K562 (cell line): ENCODE results near the gene UNKL. TPM values are rescaled to one million over a fixed set of nuclear protein-coding genes. Genes with fewer than 3 reads are reported as not detected.

Experiments
- BCL6 ChIP-seq: fragments of 250-450 bp; sonication (Bioruptor Pico); IDR thresholded peaks from 2 replicates; pipeline ENCODE4 v1.4.0; 2020
- SIRT6 ChIP-seq: IDR thresholded peaks from one replicate; pipeline ENCODE4 v1.6.1; 2012; ENCODE audit warnings: low read depth, mild to moderate bottlenecking, control low read depth, inconsistent platforms, low read length, moderate library complexity
- polyA plus RNA-seq, 8 experiments: library from polyadenylated mRNA; depleted of rRNA in 4 of 8; stranded (reverse) in 5 of 8; unstranded in 3 of 8; fragments of >200 nt; fragmentation: Nextera tagmentation in 2 of 8; fragmentation: Illumina TruSeq in 1 of 8; extraction: Ambion mirVana in 2 of 8; extraction: Trizol in 1 of 8; gene quantifications; 2 replicates each; pipeline versions ENCODE4 v1.2.1 to v1.2.3, GENCODE V29; 2011 to 2014; ENCODE audit warnings: inconsistent platforms in 1 of 8, missing spikeins in 1 of 8
- total RNA-seq, 7 experiments: library from RNA; depleted of rRNA in 6 of 7; stranded (reverse); fragments of >200 nt in 6 of 7; fragmentation: Illumina TruSeq in 2 of 7; extraction: Trizol in 2 of 7; gene quantifications; 2 replicates each; pipeline versions ENCODE4 v1.2.1 to v1.2.3, GENCODE V29; 2011 to 2021; ENCODE audit warnings: low replicate concordance in 1 of 7
- TF ChIP-seq, protein P1 (sequence below), 2 experiments: IDR thresholded peaks; 2 replicates each; pipeline ENCODE4 v1.6.1; 2011; ENCODE audit warnings: borderline replicate concordance in 1 of 2, control low read depth in 1 of 2, low read depth in 1 of 2, low read length in 1 of 2, mild to moderate bottlenecking in 1 of 2, mixed read lengths in 1 of 2, moderate library complexity in 1 of 2; ENCODE audit not compliant: insufficient read depth in 1 of 2, insufficient read length in 1 of 2, poor library complexity in 1 of 2, severe bottlenecking in 1 of 2; ENCODE audit errors: extremely low read depth in 1 of 2
- TF ChIP-seq, protein P2 (sequence below): sonication (generic); formaldehyde crosslinking; IDR thresholded peaks from 2 replicates; pipeline ENCODE4 v1.8.1; 2023; ENCODE audit warnings: mild to moderate bottlenecking, missing genetic modification reagents

The UNKL gene
- total and polyA plus RNA-seq, 9 of the 15 experiments (the other 6 are each of a cell fraction or from before 2014, with no cell fraction given) = 0.37 to 30.2 (median 5.1) TPM

DNA sequence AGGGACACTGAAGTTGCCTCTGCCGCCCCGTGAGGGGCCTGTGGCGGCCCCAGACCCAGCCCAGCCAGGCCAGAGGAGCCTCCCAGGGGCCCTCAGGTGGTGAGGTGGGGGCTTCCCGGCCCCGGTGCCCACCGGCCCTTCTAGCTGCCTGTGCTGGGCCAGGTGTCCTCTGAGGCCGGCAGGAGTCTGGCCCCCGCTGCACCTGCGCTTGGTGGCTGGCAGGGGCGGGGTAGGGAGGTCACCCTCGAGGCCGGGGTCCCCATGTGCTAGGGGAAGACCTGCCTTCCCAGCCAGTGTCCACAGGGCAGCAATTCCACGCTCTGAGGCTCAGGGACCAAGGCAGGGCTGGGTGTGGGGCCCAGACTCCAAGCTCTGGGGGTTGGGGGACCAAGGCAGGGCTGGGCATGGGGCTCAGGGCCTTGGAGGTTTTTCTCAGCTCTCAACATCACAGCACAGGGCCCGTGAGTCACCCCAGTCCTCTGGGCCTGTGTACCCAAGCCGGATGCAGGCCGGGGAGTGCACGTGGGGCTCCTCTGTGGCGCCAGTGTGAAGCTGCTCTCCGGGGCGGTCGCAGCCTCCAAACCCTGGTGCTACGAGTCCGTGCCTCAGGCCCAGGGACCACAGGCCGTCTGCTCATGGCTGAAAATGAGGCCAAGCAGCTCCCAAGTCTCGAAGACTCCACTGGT lies 31.2 kb upstream of the UNKL start (continued):
- TF ChIP-seq, protein P1, sequence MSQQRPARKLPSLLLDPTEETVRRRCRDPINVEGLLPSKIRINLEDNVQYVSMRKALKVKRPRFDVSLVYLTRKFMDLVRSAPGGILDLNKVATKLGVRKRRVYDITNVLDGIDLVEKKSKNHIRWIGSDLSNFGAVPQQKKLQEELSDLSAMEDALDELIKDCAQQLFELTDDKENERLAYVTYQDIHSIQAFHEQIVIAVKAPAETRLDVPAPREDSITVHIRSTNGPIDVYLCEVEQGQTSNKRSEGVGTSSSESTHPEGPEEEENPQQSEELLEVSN (IDR thresholded peaks at IDR 0.05; ENCODE audit: borderline replicate concordance in 1 of 2, extremely low read depth in 1 of 2, insufficient read depth in 1 of 2, insufficient read length in 1 of 2, low read depth in 1 of 2, low read length in 1 of 2, poor library complexity in 1 of 2, severe bottlenecking in 1 of 2) = no peak
- TF ChIP-seq SIRT6 (no peak), BCL6 (CRISPR knock-in tag) (no peak)
- TF ChIP-seq, protein P2, sequence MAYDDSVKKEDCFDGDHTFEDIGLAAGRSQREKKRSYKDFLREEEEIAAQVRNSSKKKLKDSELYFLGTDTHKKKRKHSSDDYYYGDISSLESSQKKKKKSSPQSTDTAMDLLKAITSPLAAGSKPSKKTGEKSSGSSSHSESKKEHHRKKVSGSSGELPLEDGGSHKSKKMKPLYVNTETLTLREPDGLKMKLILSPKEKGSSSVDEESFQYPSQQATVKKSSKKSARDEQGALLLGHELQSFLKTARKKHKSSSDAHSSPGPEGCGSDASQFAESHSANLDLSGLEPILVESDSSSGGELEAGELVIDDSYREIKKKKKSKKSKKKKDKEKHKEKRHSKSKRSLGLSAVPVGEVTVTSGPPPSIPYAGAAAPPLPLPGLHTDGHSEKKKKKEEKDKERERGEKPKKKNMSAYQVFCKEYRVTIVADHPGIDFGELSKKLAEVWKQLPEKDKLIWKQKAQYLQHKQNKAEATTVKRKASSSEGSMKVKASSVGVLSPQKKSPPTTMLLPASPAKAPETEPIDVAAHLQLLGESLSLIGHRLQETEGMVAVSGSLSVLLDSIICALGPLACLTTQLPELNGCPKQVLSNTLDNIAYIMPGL (CRISPR knock-in tag) = no peak
